ENCODE data around the gene PTPRN2. TPM values are rescaled to one million over a fixed set of nuclear protein-coding genes. Genes with fewer than 3 reads are reported as not detected.

PTPRN2 gene
- total and polyA plus RNA-seq, 9 of the 15 experiments (the other 6 are each of a cell fraction or from before 2014, with no cell fraction given) = not detected

DNA sequence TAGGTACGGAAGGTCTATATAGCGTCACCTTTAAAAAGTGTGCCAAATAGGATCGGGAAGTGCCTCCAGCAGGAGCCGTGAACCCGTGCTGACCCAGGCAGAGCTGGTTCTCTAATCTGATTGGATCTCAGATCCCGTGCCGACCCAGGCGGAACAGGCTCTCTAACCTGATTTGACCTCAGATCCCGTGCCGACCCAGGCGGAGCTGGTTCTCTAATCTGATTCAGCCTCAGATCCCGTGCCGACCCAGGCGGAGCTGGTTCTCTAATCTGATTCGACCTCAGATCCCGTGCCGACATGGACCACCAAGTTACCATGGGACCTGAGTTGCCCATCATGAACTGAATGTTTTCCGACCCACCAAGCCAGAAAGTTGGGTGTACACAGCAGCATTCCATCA is 463.9 kb downstream of the PTPRN2 start (continued):
- TF ChIP-seq TOE1 (IDR thresholded peaks at IDR 0.05; ENCODE audit: borderline replicate concordance) (no peak), TOE1 (CRISPR knock-in tag; IDR thresholded peaks at IDR 0.05; ENCODE audit: borderline replicate concordance, low read depth) (no peak), ETV6 (IDR thresholded peaks at IDR 0.05; ENCODE audit: borderline replicate concordance in 1 of 2, low read depth in 2 of 2, low read length in 1 of 2) (no peak), ETV6 (CRISPR knock-in tag; IDR thresholded peaks at IDR 0.05; ENCODE audit: borderline replicate concordance) (no peak), SMAD1 (IDR thresholded peaks at IDR 0.05; ENCODE audit: low read depth, low read length, partially characterized antibody) (no peak), TCF7 (IDR thresholded peaks at IDR 0.05; ENCODE audit: borderline replicate concordance) (no peak), ZNF586 (CRISPR knock-in tag; conservative IDR thresholded peaks at IDR 0.05) (no peak), ZNF644 (tag; IDR thresholded peaks at IDR 0.05; ENCODE audit: low read depth) (no peak)
- TF ChIP-seq, protein P1, sequence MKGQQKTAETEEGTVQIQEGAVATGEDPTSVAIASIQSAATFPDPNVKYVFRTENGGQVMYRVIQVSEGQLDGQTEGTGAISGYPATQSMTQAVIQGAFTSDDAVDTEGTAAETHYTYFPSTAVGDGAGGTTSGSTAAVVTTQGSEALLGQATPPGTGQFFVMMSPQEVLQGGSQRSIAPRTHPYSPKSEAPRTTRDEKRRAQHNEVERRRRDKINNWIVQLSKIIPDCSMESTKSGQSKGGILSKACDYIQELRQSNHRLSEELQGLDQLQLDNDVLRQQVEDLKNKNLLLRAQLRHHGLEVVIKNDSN (CRISPR knock-in tag; IDR thresholded peaks at IDR 0.05) = no peak
- TF ChIP-seq, protein P2, sequence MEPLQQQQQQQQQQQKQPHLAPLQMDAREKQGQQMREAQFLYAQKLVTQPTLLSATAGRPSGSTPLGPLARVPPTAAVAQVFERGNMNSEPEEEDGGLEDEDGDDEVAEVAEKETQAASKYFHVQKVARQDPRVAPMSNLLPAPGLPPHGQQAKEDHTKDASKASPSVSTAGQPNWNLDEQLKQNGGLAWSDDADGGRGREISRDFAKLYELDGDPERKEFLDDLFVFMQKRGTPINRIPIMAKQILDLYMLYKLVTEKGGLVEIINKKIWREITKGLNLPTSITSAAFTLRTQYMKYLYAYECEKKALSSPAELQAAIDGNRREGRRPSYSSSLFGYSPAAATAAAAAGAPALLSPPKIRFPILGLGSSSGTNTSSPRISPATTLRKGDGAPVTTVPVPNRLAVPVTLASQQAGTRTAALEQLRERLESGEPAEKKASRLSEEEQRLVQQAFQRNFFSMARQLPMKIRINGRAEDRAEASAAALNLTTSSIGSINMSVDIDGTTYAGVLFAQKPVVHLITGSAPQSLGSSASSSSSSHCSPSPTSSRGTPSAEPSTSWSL (CRISPR knock-in tag; IDR thresholded peaks at IDR 0.05; ENCODE audit: borderline replicate concordance) = no peak
